Progenitor cell of endocrine pancreas (in vitro differentiated cells): ENCODE results near the gene TRIM56. TPM values are rescaled to one million over a fixed set of nuclear protein-coding genes. Genes with fewer than 3 reads are reported as not detected.
"Not testable (repeated sequence)": the region's sequence is repeated elsewhere in the genome, so short reads cannot be mapped to it uniquely, and the experiment has no call there.

Experiments used
- DNase-seq: peaks from one replicate; pipeline ENCODE4 v3.0.0; 2021; ENCODE audit warnings: low spot score; ENCODE audit not compliant: unreplicated experiment
- H3K27ac Mint-ChIP-seq: 2 replicates; pipeline ENCODE4 v1.8.0; 2021; ENCODE audit warnings: mild to moderate bottlenecking, moderate library complexity, mixed read lengths
- H3K27me3 Mint-ChIP-seq: 2 replicates; pipeline ENCODE4 v1.8.0; 2021; ENCODE audit warnings: mixed read lengths
- H3K36me3 Mint-ChIP-seq: 2 replicates; pipeline ENCODE4 v1.8.0; 2022; ENCODE audit warnings: mixed read lengths; ENCODE audit not compliant: insufficient read depth
- H3K4me1 Mint-ChIP-seq: 2 replicates; pipeline ENCODE4 v1.8.0; 2021; ENCODE audit warnings: low read depth, mixed read lengths
- H3K4me3 Mint-ChIP-seq: 2 replicates; pipeline ENCODE4 v1.8.0; 2021; ENCODE audit warnings: low read depth, mild to moderate bottlenecking, moderate library complexity, mixed read lengths
- H3K9me3 Mint-ChIP-seq: 2 replicates; pipeline ENCODE4 v1.8.0; 2021; ENCODE audit warnings: low read depth, mixed read lengths
- total RNA-seq: library from RNA; stranded (reverse); gene quantifications from 2 replicates; pipeline ENCODE4 v1.2.1, GENCODE V29; 2021
- TF ChIP-seq, protein P1 (sequence below): fragments of 200-600 bp; sonication (generic); IDR thresholded peaks from one replicate; pipeline ENCODE4 v1.5.0; 2021; ENCODE audit warnings: antibody characterized with exemption, mild to moderate bottlenecking; ENCODE audit not compliant: unreplicated experiment

Gene TRIM56
- total RNA-seq, 1 donor from 2014 or later, result 19.3 TPM

DNA sequence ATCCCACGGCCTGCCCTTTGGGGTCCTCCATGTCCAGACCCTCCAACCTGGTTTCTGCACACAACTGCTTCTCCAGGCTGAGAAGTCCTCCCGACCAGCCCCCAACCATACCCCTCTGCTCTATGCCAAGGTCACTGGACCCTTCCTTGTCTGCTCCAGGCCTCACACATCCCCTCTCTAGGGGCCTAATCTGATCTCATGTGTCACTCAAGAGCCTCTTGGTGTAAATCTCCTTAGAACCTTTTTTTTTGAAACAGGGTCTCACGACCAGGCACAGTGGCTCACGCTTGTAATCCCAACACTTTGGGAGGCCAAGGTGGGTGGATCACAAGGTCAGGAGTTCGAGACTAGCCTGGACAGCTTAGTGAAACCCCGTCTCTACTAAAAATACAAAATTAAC is 24.1 kb downstream of the TRIM56 start:
- TF ChIP-seq, protein P1, sequence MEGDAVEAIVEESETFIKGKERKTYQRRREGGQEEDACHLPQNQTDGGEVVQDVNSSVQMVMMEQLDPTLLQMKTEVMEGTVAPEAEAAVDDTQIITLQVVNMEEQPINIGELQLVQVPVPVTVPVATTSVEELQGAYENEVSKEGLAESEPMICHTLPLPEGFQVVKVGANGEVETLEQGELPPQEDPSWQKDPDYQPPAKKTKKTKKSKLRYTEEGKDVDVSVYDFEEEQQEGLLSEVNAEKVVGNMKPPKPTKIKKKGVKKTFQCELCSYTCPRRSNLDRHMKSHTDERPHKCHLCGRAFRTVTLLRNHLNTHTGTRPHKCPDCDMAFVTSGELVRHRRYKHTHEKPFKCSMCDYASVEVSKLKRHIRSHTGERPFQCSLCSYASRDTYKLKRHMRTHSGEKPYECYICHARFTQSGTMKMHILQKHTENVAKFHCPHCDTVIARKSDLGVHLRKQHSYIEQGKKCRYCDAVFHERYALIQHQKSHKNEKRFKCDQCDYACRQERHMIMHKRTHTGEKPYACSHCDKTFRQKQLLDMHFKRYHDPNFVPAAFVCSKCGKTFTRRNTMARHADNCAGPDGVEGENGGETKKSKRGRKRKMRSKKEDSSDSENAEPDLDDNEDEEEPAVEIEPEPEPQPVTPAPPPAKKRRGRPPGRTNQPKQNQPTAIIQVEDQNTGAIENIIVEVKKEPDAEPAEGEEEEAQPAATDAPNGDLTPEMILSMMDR, result no peak
- no peaks in the 10 kb centered on the region for H3K4me1 Mint-ChIP-seq
- no peaks in the 10 kb centered on the region for H3K36me3 Mint-ChIP-seq
- H3K9me3 Mint-ChIP-seq, result no peaks in the 10 kb centered on the region
- DNase-seq, result no peak
- no peak overlapping the region for H3K27ac Mint-ChIP-seq
- peaks cover 6% of the 10 kb centered on the region for H3K27me3 Mint-ChIP-seq
- no peak overlapping the region for H3K4me3 Mint-ChIP-seq

DNA sequence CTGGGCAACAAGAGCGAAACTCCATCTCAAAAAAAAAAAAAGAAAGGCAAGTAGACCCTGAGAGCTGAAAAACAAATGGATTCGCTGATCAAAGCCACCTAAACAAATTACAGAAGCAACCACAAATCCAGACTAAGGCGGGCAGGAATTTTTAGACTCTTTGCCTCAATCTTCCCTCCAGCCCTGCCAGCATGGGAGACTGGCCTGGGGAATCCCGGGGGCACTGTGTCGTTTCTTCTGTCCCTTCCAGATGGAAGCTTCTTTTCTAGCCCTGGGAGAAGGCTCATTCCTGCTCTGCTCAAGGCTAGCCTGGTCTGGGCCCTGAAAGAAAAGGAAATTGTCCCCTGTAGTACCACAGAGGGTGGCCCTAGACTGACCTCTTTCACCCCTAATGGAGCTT is 26.0 kb downstream of the TRIM56 start:
- Mint-ChIP-seq H3K27me3 (peaks cover 6% of the 10 kb centered on the region), H3K36me3 (no peaks in the 10 kb centered on the region), H3K9me3 (no peaks in the 10 kb centered on the region), H3K4me1 (no peaks in the 10 kb centered on the region), H3K4me3 (no peak overlapping the region), H3K27ac (no peak overlapping the region)
- DNase-seq, result no peak
- TF ChIP-seq, protein P1, result no peak

- TF ChIP-seq, protein P1, result no peak
- Mint-ChIP-seq H3K27ac (no peak overlapping the region), H3K4me1 (no peaks in the 10 kb centered on the region), H3K4me3 (no peak overlapping the region), H3K27me3 (peaks cover 4% of the 10 kb centered on the region), H3K9me3 (no peaks in the 10 kb centered on the region), H3K36me3 (no peaks in the 10 kb centered on the region)
- no peak for DNase-seq
These were observed 27.0 kb downstream of the TRIM56 start for GRCh38 chr7:101112233-101112632.

- not testable (repeated sequence) for H3K36me3 Mint-ChIP-seq, DNase-seq, H3K9me3 Mint-ChIP-seq, H3K4me3 Mint-ChIP-seq, H3K4me1 Mint-ChIP-seq, H3K27ac Mint-ChIP-seq, H3K27me3 Mint-ChIP-seq
These were observed 27.9 kb downstream of the TRIM56 start for GRCh38 chr7:101113140-101113539.

DNA sequence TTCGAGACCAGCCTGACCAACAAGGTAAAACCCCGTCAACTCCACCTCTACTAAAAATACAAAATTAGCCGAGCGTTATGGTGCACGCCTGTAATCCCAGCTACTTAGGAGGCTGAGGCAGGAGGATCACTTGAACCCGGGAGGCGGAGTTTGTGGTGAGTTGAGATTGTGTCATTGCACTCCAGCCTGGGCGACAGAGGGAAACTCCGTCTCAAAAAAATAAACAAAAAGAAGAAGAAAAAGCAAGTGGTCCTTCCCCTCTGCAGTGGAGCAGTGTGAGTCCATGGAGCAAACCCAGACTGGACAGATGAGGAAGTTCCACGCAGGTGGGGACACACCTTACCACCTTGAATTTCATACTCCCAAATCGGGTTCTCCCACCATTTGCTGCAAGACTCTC is 28.6 kb downstream of the TRIM56 start:
- TF ChIP-seq, protein P1, result no peak
- Mint-ChIP-seq H3K4me3 (no peak overlapping the region), H3K36me3 (no peaks in the 10 kb centered on the region), H3K9me3 (no peaks in the 10 kb centered on the region), H3K4me1 (no peaks in the 10 kb centered on the region), H3K27ac (no peak overlapping the region), H3K27me3 (no peaks in the 10 kb centered on the region)
- no peak for DNase-seq

DNA sequence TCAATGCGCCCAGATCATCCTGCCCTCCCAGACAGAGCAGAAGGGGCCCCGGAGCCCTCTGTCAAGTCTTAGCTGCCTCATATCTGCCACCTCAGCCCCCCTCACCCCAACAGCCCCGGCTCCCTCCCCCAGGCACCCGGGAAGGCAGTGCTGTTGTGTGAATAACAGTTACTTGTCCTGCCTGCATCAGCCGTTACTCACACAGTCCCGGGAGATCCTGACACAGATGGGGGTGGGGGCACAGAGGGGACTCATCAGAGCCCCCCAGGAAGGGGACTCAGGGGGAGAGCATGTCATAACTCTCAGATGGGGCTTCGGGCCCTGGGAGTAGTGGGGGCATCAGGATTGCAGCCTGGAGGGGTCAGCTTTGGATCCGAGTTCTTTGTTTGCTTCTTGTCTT is 29.2 kb downstream of the TRIM56 start:
- H3K9me3 Mint-ChIP-seq, result no peaks in the 10 kb centered on the region
- TF ChIP-seq, protein P1, result no peak
- DNase-seq, result no peak
- H3K4me1 Mint-ChIP-seq, result no peaks in the 10 kb centered on the region
- H3K27ac Mint-ChIP-seq, result no peak overlapping the region
- H3K36me3 Mint-ChIP-seq, result no peaks in the 10 kb centered on the region
- H3K4me3 Mint-ChIP-seq, result no peak overlapping the region
- no peaks in the 10 kb centered on the region for H3K27me3 Mint-ChIP-seq
